ENCODE results near the gene LRP10. TPM values are rescaled to one million over a fixed set of nuclear protein-coding genes. Genes with fewer than 3 reads are reported as not detected.

Gene LRP10, protein sequence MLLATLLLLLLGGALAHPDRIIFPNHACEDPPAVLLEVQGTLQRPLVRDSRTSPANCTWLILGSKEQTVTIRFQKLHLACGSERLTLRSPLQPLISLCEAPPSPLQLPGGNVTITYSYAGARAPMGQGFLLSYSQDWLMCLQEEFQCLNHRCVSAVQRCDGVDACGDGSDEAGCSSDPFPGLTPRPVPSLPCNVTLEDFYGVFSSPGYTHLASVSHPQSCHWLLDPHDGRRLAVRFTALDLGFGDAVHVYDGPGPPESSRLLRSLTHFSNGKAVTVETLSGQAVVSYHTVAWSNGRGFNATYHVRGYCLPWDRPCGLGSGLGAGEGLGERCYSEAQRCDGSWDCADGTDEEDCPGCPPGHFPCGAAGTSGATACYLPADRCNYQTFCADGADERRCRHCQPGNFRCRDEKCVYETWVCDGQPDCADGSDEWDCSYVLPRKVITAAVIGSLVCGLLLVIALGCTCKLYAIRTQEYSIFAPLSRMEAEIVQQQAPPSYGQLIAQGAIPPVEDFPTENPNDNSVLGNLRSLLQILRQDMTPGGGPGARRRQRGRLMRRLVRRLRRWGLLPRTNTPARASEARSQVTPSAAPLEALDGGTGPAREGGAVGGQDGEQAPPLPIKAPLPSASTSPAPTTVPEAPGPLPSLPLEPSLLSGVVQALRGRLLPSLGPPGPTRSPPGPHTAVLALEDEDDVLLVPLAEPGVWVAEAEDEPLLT
- 97.4 and 113 TPM in 2 replicates for total RNA-seq

DNA sequence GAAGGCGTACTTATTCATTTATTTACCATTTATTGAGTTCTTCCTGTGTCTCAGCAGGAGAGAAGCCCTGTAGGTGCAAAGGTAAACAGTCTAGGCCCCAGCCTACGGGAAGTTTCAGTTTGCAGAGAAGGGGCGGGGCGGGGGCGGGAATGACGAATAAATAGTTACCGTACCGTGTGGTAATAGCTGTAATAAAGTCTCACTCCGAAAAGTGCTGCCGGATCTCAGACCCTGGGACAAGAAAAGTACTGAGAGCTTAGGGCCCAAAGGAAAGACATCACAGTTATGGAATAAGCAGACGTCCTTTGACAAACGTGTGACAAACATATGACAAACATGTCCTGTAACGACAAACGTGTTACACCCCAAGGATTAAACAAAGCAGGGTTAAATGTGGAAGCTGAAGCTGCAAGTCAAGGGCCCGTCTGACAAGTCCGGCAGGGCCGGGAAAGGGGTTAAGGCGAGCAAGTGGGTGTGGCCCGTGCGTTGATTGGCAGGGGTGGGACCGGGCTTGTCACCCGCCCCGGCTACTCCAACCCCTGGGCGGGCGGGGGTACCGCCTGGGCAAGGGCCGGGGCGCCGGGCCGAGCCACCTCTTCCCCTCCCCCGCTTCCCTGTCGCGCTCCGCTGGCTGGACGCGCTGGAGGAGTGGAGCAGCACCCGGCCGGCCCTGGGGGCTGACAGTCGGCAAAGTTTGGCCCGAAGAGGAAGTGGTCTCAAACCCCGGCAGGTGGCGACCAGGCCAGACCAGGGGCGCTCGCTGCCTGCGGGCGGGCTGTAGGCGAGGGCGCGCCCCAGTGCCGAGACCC is at the start of gene LRP10:
Gene LRP10 (plus strand): TSS at position 517 of the 809 bp plus-strand sequence. CDS start 564 bp downstream, outside the sequence.

DNA sequence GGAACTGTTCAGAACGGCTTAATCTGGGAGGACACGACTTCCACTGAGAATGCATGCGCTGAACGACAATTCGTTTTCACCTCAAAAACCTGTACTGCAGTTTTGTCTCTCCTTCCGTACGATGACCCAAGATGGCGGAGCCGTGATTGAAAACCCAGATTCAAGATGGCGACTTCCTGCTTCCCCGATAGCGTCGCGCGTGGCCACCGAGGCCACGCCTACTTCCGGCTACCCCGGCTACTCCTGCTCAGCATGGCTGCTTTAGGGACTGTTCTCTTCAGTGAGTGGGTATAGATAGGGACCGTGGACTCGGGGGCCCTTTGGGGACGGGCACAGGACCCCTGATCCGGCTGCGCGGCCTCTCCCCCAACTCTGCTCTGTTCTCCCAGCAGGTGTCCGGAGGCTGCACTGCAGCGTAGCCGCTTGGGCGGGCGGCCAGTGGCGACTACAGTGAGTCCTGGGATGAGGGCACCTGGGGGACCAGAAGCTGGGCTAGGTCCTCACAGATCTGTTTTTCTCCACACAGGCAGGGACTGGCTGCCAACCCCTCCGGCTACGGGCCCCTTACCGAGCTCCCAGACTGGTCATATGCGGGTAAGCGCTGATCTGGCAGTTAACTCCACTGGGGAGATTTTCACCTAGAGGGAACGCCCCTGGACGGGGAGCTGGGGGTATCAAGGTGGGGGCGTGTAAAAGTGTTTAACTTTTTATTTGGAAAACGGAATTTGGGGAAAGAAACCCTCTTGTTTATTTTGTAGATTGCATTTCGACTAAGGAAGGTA is 41.7 kb upstream of the LRP10 start, which contains the start of gene MRPL52:
Gene MRPL52 (plus strand): TSS at position 227 of the 782 bp plus-strand sequence. CDS start 26 bp downstream, at position 253.

DNA sequence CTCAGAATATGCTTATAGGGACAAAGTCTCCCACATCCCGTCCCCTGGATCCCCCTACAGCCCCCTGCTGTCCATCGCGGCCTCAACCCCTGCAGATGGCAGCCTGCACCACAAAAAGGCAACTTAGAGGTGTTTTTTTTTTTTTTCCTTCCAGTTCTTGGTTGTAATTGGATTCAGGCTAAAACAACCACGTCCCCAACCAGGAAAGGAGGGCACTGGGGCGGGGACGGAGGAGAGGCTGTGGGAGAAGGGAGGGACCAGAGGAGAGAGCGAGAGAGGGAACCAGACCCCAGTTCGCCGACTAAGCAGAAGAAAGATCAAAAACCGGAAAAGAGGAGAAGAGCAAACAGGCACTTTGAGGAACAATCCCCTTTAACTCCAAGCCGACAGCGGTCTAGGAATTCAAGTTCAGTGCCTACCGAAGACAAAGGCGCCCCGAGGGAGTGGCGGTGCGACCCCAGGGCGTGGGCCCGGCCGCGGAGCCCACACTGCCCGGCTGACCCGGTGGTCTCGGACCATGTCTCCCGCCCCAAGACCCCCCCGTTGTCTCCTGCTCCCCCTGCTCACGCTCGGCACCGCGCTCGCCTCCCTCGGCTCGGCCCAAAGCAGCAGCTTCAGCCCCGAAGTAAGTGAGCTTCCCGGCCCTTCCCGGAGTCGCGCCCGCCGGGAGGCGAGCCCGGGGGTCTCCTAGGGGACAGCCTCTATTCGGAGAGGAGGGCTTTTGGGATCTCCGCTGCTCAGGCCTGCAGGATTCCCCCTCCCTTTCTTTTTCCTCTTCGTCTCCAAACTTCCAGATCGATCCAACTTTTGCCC is 35.0 kb upstream of the LRP10 start, which contains the start of gene MMP14:
Gene MMP14 (plus strand): TSS at position 285 of the 813 bp plus-strand sequence. CDS start 233 bp downstream, at position 518.

DNA sequence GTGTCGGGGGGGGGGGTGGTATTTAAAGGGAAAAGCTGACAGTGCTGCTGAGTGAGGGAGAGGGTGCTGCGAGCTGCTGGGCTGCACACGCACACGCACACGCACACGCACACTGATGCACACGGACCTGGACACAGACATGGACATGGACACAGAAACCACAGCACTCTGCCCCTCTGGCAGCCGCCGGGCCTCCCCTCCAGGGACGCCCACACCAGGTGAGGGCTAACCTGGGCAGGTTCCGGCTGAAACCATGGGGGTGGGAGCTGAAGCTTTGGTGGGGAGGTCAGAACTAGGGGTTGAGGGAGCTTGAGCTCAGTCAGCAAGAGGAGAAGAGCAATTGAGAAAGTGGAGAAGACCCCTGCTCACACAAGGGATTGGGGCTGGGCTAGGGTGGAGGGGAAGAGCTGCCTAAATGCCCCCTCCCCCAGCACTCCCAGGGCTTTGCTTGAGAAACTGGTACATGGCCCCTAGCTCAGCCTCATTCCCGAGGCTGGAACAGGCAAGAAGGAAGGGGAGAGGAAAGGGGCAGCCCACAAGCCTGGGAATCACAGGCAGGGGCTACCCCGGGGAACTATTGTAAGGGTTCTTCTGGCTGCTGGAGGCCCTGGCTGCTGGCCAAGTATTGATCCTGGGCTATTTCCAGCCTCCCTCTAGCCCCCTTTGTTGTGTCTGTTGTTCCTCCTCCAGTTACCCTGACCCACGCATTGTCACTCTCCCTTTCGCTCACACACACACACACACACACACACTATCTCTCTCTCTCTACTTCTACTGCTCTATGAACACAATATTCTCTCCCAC is 11.8 kb downstream of the LRP10 start, which contains the start of gene REM2:
Gene REM2 (plus strand): TSS at position 50 of the 804 bp plus-strand sequence. CDS start 66 bp downstream, at position 116.

DNA sequence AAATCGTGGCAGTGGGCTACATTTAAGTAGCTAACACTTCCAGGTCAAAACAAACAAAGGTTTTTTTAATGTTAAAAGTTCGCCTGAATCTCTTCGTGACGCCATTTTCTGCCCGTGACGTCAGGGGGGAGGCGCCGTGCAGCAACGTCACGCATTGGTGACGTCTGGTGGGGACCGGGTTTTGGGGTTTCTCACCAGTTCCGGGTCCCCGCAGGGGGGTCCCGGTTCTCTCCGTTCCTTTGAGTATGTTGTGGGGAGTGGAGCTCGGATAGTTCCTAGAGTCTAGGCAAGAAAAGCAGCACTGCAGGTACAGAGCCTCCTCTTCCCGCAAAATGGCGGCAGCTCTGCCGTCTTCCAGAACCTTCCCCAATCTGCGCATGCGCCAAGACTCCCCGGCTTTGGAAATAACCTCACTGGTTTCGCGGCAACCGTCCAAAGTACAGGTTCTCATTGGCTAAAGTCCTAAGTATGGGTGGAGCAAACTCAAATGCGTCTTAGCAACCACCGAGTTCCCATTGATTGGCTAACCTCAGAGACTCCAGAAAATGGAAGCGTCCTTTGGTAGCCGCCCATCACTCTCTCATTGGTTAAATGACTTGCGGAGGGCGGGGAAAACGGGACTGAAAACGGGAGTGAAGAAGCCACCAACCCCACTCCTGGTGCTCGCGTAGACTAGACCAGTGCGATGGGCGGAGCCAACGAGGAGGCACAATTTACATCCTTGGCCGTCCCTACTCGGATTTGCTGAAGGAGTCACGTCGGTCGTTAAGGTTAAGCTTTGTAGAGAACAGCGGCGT is 47.5 kb downstream of the LRP10 start, which contains the start of gene RBM23:
Gene RBM23 (minus strand): TSS at position 346 of the 797 bp plus-strand sequence.

DNA sequence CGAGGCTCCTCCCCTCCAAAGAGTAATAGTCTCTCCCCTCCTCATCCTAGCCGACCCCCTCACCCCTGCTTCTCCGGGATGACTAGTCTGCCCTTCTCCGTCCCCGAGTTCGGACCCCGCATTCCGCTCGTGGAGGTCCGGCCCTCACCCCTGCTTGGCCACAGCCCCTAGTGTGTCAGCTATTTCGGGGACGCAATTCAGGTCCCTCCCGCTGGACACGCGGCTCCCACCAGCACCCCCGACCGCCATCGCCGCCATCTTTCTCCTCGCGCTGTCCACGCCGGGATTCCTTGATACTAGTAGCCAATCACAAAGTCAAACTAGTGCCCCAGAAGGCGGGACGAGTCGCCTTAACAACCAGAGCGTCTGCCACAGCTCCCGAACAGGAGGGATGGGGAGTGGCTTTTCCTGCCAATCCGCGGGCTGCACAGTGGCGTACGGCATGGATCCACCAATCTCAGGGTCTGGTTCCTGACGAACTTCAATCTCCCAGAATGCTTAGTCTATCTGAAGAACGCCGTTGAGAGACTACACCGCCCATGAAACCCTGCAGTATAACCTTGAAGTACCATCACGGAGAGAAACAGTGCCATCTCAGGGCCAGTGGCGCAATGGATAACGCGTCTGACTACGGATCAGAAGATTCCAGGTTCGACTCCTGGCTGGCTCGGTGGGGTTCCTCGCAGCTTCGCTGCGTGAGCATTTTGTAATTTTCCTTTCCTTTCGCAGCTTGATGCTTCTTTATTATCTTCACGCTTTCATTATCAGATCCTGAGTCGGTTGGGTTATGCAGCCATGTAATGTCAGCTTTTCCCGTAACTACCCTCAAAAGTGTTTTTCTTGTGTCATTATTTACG is 57.8 kb downstream of the LRP10 start, which contains the start of gene PRMT5:
Gene PRMT5 (minus strand): TSS at position 273 of the 857 bp plus-strand sequence. CDS start 15 bp downstream, at position 258.

Small RNAs within 50 kb of the gene (small RNA-seq; reads per million reads assigned to genes)
- gene RF00019 = not detected

Other genes with a start within 250 kb of the LRP10 start
- gene OR6J1, start 227.4 kb upstream of the LRP10 start, total RNA-seq = not detected in 2 replicates
- 60.4 and 72.4 TPM in 2 replicates for gene OXA1L, start 105.1 kb upstream of the LRP10 start, total RNA-seq
- gene SLC7A7, start 56.3 kb upstream of the LRP10 start, total RNA-seq = 4.9 and 6.1 TPM in 2 replicates
- gene MRPL52, start 41.9 kb upstream of the LRP10 start, total RNA-seq = 24.6 and 26.2 TPM in 2 replicates
- 336 and 393 TPM in 2 replicates for gene MMP14, start 35.2 kb upstream of the LRP10 start, total RNA-seq
- under 0.01 TPM in 1 of 2 replicates, not detected in the other for gene REM2, start 11.5 kb downstream of the LRP10 start, total RNA-seq
- 89.1 and 179 TPM in 2 replicates for gene RBM23, start 47.4 kb downstream of the LRP10 start, total RNA-seq
- 42.9 and 45.8 TPM in 2 replicates for gene PRMT5, start 57.6 kb downstream of the LRP10 start, total RNA-seq
- gene HAUS4, start 85.3 kb downstream of the LRP10 start, total RNA-seq = 36.8 and 54.7 TPM in 2 replicates
- gene AJUBA, start 110.8 kb downstream of the LRP10 start, total RNA-seq = 65.6 and 75.0 TPM in 2 replicates
- gene C14orf93, start 138.4 kb downstream of the LRP10 start, total RNA-seq = 9.2 and 12.0 TPM in 2 replicates
- 119 and 140 TPM in 2 replicates for gene PSMB5, start 163.2 kb downstream of the LRP10 start, total RNA-seq
- not detected in 2 replicates for gene PSMB11, start 170.5 kb downstream of the LRP10 start, total RNA-seq
- gene CDH24, start 185.8 kb downstream of the LRP10 start, total RNA-seq = 4.1 and 4.6 TPM in 2 replicates
- 103 and 105 TPM in 2 replicates for gene ACIN1, start 223.4 kb downstream of the LRP10 start, total RNA-seq
- 44.0 and 45.7 TPM in 2 replicates for gene C14orf119, start 223.8 kb downstream of the LRP10 start, total RNA-seq
- 0.26 TPM in 1 of 2 replicates, not detected in the other for gene CIROP, start 233.2 kb downstream of the LRP10 start, total RNA-seq
- gene CEBPE, start 247.5 kb downstream of the LRP10 start, total RNA-seq = 0.13 TPM in 1 of 2 replicates, not detected in the other

Data from articular chondrocyte of knee joint (primary cell).